ENCODE results near the gene MGAT4B. TPM values are rescaled to one million over a fixed set of nuclear protein-coding genes. Genes with fewer than 3 reads are reported as not detected.

Gene MGAT4B
- total RNA-seq, 1 experiment from 2014 or later, result 217 TPM

DNA sequence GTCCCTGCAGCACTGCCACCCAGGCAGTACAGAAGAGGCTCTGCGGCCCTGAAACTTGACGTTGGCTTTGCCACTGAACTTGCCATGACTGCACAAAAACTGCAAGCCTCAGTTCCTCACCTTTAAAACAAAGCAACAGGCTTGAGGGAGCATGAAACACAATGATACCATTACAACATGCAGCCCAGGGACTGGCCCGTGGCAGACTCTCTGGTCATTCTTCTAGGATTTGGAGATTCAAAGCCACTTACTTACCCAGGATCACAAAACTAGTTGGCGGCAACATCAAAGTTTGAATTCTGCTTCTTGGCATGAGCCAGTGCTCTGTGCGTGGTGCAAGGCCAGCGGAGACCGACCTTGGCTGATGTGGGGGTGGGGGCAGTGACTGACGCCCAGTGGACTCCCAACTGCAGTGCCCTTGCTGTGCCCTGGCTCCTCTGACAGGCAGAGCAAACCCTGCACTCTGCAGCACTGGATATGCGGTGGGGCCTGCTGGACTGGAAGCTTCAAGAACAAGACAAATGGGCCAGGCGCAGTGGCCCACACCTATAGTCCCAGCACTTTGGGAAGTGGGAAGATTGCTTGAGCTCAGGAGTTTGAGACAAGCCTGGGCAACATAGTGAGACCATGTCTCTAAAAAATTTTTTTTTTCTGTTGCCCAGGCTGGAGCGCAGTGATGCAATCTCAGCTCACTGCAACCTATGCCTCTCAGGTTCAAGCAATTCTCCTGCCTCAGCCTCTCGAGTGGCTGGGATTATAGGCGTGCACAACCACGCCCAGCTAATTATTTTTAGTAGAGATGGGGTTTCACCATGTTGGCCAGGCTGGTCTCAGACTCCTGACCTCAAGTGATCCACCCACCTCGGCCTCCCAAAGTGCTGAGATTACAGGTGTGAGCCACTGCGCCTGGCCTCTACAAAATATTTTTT, 32.9 kb upstream of the MGAT4B start:
- peaks cover 4% of the 10 kb centered on the region; the same call in 1 of the 2 replicates for H3K36me3 ChIP-seq (ENCODE audit: control insufficient read depth, insufficient read depth, low read length)
- BruUV-seq (replicated peaks), result no TSS peak
- no peak overlapping the region for H3K4me3 ChIP-seq (ENCODE audit: low read depth, low read length)
- TF ChIP-seq, protein P1, sequence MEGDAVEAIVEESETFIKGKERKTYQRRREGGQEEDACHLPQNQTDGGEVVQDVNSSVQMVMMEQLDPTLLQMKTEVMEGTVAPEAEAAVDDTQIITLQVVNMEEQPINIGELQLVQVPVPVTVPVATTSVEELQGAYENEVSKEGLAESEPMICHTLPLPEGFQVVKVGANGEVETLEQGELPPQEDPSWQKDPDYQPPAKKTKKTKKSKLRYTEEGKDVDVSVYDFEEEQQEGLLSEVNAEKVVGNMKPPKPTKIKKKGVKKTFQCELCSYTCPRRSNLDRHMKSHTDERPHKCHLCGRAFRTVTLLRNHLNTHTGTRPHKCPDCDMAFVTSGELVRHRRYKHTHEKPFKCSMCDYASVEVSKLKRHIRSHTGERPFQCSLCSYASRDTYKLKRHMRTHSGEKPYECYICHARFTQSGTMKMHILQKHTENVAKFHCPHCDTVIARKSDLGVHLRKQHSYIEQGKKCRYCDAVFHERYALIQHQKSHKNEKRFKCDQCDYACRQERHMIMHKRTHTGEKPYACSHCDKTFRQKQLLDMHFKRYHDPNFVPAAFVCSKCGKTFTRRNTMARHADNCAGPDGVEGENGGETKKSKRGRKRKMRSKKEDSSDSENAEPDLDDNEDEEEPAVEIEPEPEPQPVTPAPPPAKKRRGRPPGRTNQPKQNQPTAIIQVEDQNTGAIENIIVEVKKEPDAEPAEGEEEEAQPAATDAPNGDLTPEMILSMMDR (IDR thresholded peaks at IDR 0.05; ENCODE audit: insufficient read depth in 1 of 2, low read depth in 1 of 2, low read length in 1 of 2, severe bottlenecking in 1 of 2, unreplicated experiment in 1 of 2), result no peak
- H3K27me3 ChIP-seq (replicated peaks; ENCODE audit: control insufficient read depth, insufficient read depth, low read length), result no peaks in the 10 kb centered on the region
- H3K27ac Mint-ChIP-seq (ENCODE audit: unreplicated experiment), result no peak overlapping the region
- intact Hi-C loops (cut with micrococcal nuclease; ENCODE audit: unreplicated experiment), result no loop called here
- no peak for DNase-seq
- POLR2A ChIA-PET, result no interaction called here
- no peaks in the 10 kb centered on the region for H3K4me1 Mint-ChIP-seq (ENCODE audit: low read depth, unreplicated experiment)
- no peaks in the 10 kb centered on the region for H3K27me3 Mint-ChIP-seq (ENCODE audit: insufficient read depth, unreplicated experiment)
- peaks cover 74% of the 10 kb centered on the region for H3K36me3 Mint-ChIP-seq (ENCODE audit: insufficient read depth, unreplicated experiment)
- no peak overlapping the region for H3K4me3 Mint-ChIP-seq (ENCODE audit: unreplicated experiment)
- H3K4me1 ChIP-seq, result no peaks in the 10 kb centered on the region
- H3K9me3 Mint-ChIP-seq (ENCODE audit: unreplicated experiment), result peaks cover 2% of the 10 kb centered on the region
- CTCF ChIA-PET, result no interaction called here
- no peaks in the 10 kb centered on the region; the same call in 1 of the 2 replicates for H3K9me3 ChIP-seq

GRCh38 chr5:179837076-179838011, 30.7 kb upstream of the MGAT4B start:
- H3K4me1 Mint-ChIP-seq (ENCODE audit: low read depth, unreplicated experiment), result no peaks in the 10 kb centered on the region
- Histone ChIP-seq H3K36me3 (ENCODE audit: control insufficient read depth, insufficient read depth, low read length) (peaks cover 10% of the 10 kb centered on the region), H3K4me3 (ENCODE audit: low read depth, low read length) (no peak overlapping the region), H3K4me1 (no peaks in the 10 kb centered on the region), H3K9me3 (no peaks in the 10 kb centered on the region), H3K27me3 (replicated peaks; ENCODE audit: control insufficient read depth, insufficient read depth, low read length) (no peaks in the 10 kb centered on the region)
- H3K36me3 Mint-ChIP-seq (ENCODE audit: insufficient read depth, unreplicated experiment), result peaks cover 88% of the 10 kb centered on the region
- TF ChIP-seq, protein P1 (IDR thresholded peaks at IDR 0.05; ENCODE audit: insufficient read depth in 1 of 2, low read depth in 1 of 2, low read length in 1 of 2, severe bottlenecking in 1 of 2, unreplicated experiment in 1 of 2), result no peak
- ChIA-PET CTCF (interaction anchor here (0.5 to 1.2 kb wide), 2 partner anchors 12 to 253 kb away, joined by 5 to 6 read pairs; no protein-coding TSS in a partner anchor), POLR2A (no interaction called here)
- intact Hi-C loops (cut with micrococcal nuclease; ENCODE audit: unreplicated experiment), result no loop called here
- BruUV-seq (replicated peaks), result TSS peak; percentile 14
- H3K27ac Mint-ChIP-seq (ENCODE audit: unreplicated experiment), result peak overlapping the region; percentile 23
- DNase-seq, result no peak
- no peaks in the 10 kb centered on the region for H3K27me3 Mint-ChIP-seq (ENCODE audit: insufficient read depth, unreplicated experiment)
- no peak overlapping the region for H3K4me3 Mint-ChIP-seq (ENCODE audit: unreplicated experiment)
- no peaks in the 10 kb centered on the region for H3K9me3 Mint-ChIP-seq (ENCODE audit: unreplicated experiment)
